GM18861 (cell line): ENCODE data around the gene CMIP.
A peak's percentile ranks its signal among the peaks of the same experiment; 100 is the strongest.

Experiments used
- ATAC-seq: cut with Tn5 transposase; IDR thresholded peaks from one replicate; pipeline ENCODE4 v1.9.1; 2021; ENCODE audit not compliant: unreplicated experiment

The CMIP gene

GRCh38 chr16:81461243-81461642 lies 16.6 kb downstream of the CMIP start:
- ATAC-seq = no peak

GRCh38 chr16:81461766-81462165 lies 17.2 kb downstream of the CMIP start:
- ATAC-seq = no peak

DNA sequence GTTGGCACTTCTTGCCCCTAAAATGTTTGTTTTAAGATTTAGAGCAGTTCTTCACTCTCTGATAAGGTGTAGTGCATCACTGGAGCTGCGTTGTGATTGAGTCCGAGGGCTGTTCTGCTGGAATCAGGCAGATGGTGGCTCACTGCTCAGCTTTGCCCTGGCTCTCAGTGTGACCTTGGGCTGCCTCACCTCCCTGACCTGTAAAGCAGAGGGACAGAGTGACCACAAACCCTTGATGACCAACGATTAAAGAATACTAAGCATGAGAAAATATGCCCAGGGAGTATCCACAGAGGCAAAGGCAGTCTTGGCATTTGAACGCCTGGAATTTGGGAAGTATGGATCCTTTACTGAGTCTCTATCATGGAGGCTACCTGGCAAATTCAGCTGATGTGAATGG lies 18.1 kb downstream of the CMIP start:
- ATAC-seq = no peak

DNA sequence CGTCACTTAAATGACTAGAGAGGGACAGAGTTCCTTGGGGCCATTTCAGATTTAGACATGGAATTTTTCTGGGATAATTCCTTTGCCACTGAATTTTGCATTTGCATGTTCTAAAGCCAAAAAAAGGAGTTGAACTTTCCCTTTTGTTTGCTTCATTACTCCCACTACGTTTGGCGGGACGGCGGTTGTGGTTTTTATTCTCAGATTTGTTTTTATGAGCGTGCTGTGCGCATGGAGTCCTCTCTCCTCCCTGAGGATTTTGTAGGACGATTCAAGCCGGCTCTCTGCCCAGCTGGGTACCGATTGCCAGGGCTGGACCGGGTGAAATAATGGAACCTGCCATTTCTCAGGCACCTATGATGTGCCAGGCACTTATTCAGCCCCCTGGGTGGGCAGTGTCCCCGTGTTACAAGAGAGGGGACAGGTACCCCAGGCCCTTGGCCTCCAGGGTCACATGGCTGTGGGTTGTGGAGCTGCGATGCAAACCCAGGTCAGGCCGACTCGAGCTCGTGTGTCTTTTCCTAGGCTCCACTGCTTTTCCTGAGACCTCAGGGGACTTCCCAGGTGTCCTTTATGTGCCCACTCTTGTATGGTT lies 18.8 kb downstream of the CMIP start:
- ATAC-seq = no peak

DNA sequence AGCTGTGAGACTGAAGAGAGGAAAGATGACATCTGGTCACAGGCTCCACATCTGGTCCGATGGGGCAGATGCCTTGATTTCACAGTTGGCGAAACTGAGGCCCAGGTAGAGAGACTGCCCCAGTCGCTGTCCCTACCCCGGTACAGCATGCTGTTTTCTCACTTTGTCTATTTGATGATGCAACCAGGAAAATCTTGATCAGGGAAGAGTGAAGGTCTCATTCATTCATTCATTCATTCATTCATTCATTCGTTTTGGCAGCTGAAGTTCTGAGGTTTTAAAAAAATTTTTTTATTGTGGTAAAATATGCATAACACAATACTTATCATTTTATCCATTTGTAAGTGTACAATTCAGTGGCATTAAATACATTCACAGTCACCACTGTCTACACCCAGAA lies 19.7 kb downstream of the CMIP start:
- ATAC-seq = no peak

DNA sequence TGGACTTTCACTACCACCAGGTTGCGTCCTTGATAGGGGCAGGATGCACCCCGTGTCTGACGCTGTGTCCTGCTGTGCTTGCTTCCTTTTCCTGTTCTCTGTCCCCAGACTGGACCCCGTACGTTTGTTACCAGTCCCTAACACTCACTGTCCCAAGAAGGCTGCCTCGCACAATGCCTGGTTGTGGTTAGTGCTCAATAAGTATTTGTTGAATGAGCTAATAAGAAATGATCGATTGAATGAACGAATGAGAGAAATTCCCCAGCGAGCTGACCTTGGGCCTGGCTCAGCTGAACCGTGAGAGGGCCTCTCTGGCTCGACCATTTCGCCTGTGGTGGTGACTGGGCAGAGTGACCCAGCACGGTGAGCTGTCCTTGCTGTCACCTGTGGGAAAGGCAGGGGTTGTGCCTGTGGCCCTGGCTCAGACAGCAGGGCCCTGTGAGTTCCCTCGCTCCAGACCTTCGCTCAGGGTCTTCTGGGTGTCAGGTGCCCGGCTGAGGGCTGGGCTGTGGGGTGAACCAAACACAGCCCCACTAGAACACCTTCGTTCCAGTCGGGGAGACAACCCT lies 20.9 kb downstream of the CMIP start:
- ATAC-seq = no peak

DNA sequence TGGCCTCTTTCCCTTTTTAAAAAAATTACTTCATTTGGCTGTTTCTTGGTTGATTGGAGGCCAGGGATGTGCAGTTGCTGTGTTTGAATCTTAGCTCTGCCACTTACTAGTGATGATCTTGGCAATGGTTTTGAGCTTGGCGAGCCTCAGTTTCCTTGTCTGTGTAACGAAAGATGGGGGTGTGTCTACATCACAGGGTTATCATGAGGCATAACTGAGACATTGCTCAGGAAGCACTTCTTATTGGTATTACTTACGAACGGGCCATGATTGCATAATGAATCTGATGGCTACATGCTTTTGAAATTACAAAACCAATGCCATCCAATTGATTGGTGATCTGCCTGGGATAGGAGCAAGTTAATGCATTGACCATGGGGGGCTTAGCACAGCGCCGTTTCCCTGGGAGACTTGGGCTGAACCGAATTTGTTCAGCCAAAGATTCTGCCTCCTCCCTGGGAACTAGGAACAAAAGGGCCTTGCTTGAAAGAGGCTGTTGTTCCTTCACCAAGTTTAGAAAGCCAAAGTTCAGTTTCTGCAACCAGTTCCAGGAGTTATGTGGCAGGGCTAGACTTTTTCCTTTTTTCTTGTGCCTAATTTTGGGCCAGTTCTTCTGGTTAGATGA lies 21.9 kb downstream of the CMIP start:
- no peak for ATAC-seq

DNA sequence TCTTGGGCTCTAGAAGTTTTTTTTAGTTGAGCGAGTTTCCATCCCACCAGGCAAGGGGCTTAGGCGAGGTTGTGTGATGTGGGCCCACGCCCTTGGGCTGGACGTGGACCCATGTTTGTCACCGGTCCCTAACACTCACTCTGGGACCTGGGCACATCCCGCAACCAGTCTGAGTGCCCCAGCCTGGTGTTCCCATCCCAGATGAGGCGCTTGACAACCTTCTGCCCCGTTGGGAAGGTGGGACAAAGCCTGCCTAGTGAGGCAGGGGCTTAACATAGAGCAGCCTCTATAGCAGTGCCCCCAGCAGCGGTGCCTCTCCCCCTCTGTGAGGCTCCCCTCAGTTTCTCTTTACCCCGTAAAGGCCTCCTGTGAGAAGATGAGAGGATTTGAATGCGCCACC lies 22.5 kb downstream of the CMIP start:
- no peak for ATAC-seq

GRCh38 chr16:81467815-81468214 lies 23.2 kb downstream of the CMIP start:
- ATAC-seq = no peak

- ATAC-seq = no peak
Observed at GRCh38 chr16:81468269-81468902, 23.8 kb downstream of the CMIP start.

DNA sequence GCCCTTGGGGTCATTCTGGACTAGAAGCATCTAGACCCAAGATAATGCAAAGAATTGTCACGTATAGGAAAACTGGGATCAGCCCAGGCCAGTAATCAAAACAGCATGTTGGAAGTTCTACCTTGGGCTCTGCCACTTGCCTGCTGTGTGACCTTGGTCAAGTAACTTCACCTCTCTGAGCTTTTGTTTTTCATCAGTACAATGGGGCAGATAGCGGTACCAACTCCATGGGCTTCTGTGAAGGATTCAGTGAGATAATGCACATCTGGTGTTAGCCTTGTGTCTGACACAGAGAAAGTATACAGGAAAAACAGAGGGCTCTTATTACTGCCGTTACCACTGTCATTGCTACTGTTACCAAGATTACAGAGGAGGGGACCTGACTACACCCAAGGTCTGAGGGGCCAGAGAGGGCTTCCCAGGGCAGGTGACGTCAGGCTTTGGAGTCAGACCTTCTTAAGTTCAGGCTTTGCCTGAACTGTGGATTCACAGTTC lies 24.6 kb downstream of the CMIP start:
- no peak for ATAC-seq

GRCh38 chr16:81469710-81470535 lies 25.3 kb downstream of the CMIP start:
- ATAC-seq = peak; percentile 86

DNA sequence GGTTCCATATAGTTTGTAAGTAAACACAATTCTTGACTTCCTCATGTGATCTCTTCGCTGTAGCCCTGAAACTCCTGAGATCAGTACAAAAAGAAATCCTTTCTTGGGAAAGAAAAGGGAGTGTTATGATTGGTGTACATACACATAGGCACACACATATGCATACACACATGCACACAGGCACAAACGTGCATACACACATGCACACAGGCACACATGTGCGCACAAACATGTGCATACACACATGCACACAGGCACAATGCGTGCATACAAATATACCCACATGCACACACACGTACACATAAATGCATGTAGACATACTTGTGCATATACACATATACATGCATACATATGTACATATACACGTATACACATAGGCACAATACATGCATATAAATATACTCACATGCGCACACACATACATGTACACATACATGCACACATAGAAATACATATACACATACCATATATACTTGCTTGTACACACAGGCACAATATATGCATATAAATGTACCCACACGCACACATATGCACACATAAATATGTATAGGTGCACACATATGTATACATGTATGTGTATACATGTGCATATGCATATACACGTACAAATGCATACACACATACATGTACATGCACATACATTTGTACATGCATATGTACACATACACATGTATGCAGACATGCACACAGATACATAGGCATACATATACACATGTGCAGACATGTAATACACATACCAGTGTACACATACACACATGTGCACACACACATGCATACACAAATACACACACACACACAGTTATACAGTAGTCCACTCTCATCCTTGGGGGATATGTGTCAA lies 26.4 kb downstream of the CMIP start:
- no peak for ATAC-seq

GRCh38 chr16:81471882-81472281 lies 27.3 kb downstream of the CMIP start:
- no peak for ATAC-seq

- no peak for ATAC-seq
Observed at GRCh38 chr16:81472391-81472790, 27.8 kb downstream of the CMIP start.

- no peak for ATAC-seq
Observed at GRCh38 chr16:81473066-81473488, 28.5 kb downstream of the CMIP start.

DNA sequence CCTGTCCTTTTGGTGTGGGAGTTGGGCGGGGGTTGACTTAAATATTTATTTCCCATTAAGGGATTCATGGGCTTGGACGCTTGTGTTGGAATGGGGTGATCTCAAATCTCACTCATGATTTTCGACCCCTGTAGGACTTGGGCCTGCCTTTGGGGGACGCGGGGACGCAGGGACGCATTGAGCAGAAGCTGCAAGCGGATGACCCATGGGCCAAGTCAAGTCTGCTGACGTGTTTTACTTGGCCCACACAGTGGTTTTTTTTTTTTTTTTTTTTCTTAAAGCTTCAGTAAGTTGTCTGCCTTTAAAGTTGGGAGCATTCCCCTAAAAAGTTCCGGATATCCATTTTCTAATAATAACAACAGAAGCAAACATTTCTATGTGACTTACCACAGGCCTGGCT lies 28.9 kb downstream of the CMIP start:
- ATAC-seq = no peak

- ATAC-seq = no peak
Observed at GRCh38 chr16:81473969-81474959, 29.7 kb downstream of the CMIP start.
